Endothelial cell of umbilical vein (primary cell): ENCODE results near the gene NUP37.

Experiments used
- EZH2 ChIP-seq: IDR thresholded peaks from 2 replicates; pipeline ENCODE4 v1.6.1; 2012; ENCODE audit warnings: borderline replicate concordance, low read depth, mild to moderate bottlenecking, moderate library complexity, low read length, inconsistent platforms; ENCODE audit not compliant: severe bottlenecking
- FOS ChIP-seq: IDR thresholded peaks from 2 replicates; pipeline ENCODE4 v1.6.1; 2011; ENCODE audit warnings: mild to moderate bottlenecking, low read length, moderate library complexity, borderline replicate concordance; ENCODE audit not compliant: insufficient read depth
- MYC ChIP-seq: IDR thresholded peaks from one replicate; pipeline ENCODE4 v1.6.1; 2011; ENCODE audit warnings: mild to moderate bottlenecking, low read depth, low read length
- POLR2A ChIP-seq: IDR thresholded peaks from 2 replicates; pipeline ENCODE4 v1.6.1; 2012; ENCODE audit warnings: low read depth, mild to moderate bottlenecking, control low read depth, low read length
- POLR2AphosphoS5 ChIP-seq: IDR thresholded peaks from 2 replicates; pipeline ENCODE4 v1.6.1; 2012; ENCODE audit warnings: low read depth, mild to moderate bottlenecking, control low read depth, low read length, moderate library complexity; ENCODE audit not compliant: insufficient read depth
- TF ChIP-seq, protein P1 (sequence below), 2 donors: IDR thresholded peaks; 1 replicate in 1 of 2; 2 replicates in 1 of 2; pipeline ENCODE4 v1.5.1; 2011; ENCODE audit warnings: low read length in 2 of 2, mild to moderate bottlenecking in 2 of 2, moderate library complexity in 2 of 2, control low read depth in 1 of 2, inconsistent platforms in 1 of 2, low read depth in 1 of 2; ENCODE audit not compliant: insufficient read depth in 1 of 2; ENCODE audit errors: extremely low read depth in 1 of 2
- TF ChIP-seq, protein P2 (sequence below): IDR thresholded peaks from 2 replicates; pipeline ENCODE4 v1.6.1; 2011; ENCODE audit not compliant: insufficient read depth, insufficient read length

DNA sequence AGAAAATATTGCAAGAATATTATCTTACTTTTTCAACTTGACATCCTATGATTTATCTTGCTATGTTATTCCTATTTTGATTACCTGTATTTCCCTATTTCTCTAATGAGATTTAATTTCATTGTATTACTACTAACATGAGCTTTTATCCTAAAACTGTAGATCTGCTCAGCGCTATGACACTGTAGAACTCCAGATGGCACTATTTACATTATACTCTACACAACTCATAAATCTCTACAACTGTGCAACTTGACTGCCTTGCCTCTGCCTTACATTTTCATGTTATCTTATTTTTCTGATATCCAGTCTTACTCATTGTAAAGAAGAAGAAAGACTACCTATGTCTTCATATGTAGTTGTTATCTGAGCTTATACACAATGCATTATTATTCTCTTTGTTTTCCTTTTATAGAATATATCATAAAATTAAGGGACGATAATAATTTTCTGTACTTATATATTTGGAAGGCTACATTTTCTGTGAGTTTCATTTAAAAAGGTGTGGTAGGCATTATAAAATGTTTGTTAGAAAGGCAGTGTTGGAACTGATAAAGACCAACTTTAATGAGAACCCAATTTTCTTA is 24.1 kb downstream of the NUP37 start:
- no peak for TF ChIP-seq MYC
- TF ChIP-seq, protein P1, sequence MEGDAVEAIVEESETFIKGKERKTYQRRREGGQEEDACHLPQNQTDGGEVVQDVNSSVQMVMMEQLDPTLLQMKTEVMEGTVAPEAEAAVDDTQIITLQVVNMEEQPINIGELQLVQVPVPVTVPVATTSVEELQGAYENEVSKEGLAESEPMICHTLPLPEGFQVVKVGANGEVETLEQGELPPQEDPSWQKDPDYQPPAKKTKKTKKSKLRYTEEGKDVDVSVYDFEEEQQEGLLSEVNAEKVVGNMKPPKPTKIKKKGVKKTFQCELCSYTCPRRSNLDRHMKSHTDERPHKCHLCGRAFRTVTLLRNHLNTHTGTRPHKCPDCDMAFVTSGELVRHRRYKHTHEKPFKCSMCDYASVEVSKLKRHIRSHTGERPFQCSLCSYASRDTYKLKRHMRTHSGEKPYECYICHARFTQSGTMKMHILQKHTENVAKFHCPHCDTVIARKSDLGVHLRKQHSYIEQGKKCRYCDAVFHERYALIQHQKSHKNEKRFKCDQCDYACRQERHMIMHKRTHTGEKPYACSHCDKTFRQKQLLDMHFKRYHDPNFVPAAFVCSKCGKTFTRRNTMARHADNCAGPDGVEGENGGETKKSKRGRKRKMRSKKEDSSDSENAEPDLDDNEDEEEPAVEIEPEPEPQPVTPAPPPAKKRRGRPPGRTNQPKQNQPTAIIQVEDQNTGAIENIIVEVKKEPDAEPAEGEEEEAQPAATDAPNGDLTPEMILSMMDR (IDR thresholded peaks at IDR 0.05; ENCODE audit: extremely low read depth in 1 of 2, insufficient read depth in 1 of 2, low read depth in 1 of 2, low read length in 2 of 2) = peak; percentile 31 to 38
- no peak for TF ChIP-seq POLR2A
- no peak for TF ChIP-seq EZH2
- TF ChIP-seq, protein P2, sequence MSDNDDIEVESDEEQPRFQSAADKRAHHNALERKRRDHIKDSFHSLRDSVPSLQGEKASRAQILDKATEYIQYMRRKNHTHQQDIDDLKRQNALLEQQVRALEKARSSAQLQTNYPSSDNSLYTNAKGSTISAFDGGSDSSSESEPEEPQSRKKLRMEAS = no peak
- TF ChIP-seq POLR2AphosphoS5 = no peak
- no peak for TF ChIP-seq FOS
